Cerebellar cortex (tissue), 1 donor: Measurements from ENCODE around the gene IGSF23.
A peak's percentile ranks its signal among the peaks of the same experiment; 100 is the strongest.
"Not testable (repeated sequence)": the region's sequence is repeated elsewhere in the genome, so short reads cannot be mapped to it uniquely, and the experiment has no call there.

ENCODE experiments used
- DNase-seq: peaks from one replicate; pipeline ENCODE4 v3.0.0-alpha.2; 2015; ENCODE audit warnings: low spot score

Gene IGSF23

DNA sequence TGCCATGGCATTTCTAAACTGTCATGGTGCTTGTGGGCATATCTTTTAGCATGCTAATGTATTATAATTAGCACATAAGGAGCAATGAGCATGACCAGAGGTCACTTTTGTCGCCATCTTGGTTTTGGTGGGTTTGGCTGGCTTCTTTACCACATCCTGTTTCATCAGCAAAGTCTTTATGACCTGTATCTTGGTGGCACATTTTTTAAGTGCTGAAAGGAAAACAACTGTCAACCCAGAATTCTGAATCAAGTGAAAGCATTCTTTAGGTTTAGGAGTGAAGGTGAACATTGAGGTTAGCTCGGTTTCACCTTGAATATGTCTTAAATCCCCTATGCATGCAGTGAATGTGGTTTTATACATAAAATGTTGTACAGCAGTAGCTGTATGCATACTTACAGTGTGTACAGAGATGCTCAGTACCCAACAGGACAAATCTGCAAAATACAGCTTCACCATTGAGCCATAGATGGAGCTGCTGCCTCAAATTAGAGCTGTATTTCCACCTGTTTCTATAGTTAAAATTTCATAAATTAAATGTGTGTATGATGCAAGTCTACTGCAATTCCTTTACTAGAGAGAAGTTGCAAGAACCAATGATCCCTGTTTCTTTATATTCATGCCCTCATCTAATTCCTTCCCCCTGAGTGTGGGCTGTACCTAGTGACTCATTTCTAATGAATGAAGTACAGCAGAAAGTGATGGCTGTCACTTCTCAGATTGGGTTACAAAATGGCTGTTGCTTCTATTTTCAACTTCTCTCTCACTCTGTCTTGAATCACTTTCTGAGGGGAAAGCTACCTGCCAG lies 25.2 kb upstream of the IGSF23 start:
- DNase-seq: no peak

DNA sequence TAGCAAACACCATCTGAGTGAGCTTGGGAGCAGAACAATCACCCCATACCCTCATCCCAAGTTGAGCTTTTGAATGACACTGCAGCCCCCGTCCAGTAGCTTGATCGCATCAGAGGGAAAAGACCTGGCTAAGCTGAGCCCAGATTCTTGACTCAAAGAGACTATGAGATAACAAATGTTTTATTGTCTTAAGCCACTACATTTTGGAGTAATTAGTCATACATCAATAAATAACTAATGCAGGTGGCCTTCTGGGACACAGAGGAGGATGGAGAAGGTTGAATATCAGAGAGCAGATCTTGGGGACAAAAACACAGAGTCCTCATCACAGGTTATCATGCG lies 24.6 kb upstream of the IGSF23 start:
- no peak for DNase-seq

DNA sequence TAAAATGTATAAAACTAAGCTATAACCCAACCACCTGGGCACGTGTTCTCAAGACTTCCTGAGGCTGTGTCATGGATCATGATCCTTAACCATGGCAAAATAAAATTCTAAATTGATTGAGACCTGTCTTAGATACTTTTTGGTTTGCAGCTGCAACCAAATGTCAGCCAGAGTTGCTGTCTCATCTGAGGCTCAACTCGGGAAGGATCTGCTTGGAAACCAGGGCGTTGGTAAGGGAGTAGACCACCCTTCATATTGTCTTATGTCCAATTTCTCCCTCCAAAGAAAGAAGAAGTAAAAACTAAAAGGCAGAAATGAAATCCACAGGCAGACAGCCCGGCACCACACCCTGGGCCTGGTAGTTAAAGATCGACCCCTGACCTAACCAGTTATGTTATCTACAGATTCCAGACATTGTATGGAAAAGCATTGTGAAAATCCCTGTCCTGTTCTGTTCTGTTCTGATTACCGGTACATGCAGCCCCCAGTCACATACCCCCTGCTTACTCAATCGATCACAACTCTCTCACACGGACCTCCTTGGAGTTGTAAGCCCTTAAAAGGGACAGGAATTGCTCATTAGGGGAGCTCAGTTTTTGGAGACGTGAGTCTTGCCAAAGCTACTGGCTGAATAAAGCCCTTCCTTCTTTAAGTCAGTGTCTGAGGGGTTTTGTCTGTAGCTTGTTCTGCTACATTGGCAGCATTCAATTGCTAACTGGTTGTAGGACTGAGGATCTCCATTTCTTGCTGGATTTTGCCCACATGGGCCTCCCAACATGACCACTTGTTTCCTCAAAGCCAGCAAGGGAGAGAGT lies 22.9 kb upstream of the IGSF23 start:
- DNase-seq: no peak

DNA sequence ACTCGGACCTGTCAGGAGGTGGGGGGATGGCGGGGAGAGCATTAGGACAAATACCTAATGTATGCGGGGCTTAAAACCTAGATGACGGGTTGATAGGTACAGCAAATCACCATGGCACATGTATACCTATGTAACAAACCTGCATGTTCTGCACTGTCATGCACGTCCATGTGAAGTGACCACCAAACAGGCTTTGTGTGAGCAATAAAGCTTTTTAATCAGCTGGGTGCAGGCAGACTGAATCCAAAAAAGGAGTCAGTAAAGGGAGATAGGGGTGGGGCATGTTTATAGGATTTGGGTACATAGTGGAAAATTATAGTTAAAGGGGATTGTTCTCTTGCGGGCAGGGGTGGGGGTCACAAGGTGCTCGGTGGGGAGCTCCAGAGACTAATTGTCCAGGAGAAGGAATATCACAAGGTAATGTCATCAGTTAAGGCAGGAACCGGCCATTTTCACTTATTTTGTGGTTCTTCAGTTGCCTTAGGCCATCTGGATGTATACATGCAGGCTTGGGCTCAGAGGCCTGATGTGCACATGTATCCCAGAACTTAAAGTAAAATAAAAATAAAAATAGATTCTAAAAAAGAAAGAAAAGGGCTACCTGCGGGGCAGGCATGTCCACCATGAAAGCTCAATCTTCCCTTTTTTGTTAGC lies 21.9 kb upstream of the IGSF23 start:
- DNase-seq: not testable (repeated sequence)

DNA sequence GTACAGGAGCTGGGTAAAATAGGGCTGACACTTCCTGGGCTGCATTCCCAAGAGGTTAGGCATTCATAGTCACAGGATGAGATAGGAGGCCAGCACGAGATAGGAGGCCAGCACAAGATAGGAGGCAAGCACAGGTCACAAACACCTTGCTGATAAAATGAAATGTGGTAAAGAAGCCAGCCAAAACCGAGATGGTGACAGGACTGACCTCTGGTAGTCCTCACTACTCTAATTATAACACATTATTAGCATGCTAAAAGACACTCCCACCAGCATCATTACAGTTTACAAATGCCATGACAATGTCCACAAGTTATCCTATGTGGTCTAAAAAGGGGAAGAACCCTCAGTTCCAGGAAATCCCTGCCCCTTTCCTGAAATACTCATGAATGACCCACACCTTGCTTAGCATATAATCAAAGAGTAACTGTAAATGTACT lies 20.9 kb upstream of the IGSF23 start:
- no peak for DNase-seq

DNA sequence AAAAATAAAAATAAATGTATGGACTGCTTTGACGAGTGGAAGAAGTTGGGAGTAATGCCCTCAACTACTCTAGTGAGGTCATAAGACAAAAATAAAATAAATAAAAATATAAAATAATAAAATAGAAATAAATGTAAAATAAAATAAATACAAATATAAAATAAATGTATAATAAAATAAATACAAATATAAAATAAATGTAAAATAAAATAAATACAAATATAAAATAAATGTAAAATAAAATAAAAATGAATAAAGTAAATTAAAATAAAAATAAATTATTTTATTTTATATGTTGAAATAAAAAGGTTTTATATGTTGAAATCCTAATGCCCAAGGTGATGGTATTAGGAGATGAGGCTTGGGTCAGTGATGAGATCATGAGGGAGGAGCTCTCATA lies 20.1 kb upstream of the IGSF23 start:
- no peak for DNase-seq

DNA sequence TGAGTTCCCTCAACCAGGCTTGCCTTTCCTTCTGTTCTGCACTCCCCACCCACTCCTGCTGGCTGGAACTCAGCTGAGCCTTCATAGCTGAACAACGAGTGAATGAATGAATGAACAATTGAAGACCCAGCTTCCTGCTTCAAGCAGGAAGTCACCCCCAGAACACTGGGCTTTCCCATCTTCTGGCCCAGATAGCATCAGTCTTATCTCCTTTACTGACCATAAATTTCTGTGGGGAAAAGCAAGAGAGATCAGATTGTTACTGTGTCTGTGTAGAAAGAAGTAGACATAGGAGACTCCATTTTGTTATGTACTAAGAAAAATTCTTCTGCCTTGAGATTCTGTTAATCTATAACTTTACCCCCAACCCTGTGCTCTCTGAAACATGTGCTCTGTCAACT lies 19.5 kb upstream of the IGSF23 start:
- not testable (repeated sequence) for DNase-seq

DNA sequence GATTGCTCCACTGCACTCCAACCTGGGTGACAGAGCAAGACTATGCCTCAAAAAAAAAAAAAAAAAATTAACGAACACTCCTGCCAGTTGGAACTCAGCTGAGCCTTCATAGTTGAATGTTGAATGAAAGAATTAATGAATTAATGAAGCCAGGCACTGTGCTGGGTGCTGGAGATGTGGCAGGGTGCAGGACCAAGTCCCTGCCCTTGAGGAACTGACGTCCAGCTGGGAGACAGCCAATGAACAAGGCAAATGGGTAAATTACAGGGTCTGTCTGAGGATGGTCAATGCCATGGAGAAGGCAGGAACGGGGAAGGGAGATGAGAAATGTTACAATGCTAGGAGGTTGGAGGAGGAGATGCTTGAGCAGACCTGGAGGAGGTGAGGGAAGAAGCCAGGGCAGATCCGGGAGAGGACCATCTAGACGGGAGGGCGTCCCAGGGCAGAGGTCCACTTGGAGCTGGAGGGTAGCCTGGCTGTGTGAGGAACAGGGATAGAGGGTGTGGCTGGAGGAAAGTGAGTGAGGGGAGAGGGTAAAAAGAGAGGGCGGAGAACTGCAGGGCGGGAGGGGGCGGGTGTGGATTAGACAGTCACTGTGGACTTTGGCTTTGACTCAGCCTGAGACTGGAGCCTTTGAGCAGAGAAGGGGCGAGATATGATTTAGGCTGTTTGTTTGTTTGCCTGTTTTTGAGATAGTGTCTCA lies 16.8 kb upstream of the IGSF23 start:
- DNase-seq: no peak

DNA sequence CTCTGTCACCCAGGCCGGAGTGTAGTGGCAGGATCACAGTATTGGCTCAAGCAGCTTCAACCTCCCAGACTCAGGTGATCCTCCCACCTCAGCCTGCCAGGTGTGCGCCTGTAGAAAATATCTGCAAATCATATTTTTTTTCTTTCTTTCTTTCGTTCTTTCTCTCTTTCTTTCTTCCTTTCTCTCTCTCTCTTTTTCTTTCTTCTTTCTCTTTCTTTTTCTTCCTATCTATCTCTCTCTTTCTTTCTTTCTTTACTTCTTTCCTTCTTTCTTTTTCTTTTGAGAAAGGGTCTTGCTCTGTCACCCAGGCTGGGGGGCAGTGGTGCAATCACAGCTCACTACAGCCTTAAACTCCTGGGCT lies 16.3 kb upstream of the IGSF23 start:
- no peak for DNase-seq

DNA sequence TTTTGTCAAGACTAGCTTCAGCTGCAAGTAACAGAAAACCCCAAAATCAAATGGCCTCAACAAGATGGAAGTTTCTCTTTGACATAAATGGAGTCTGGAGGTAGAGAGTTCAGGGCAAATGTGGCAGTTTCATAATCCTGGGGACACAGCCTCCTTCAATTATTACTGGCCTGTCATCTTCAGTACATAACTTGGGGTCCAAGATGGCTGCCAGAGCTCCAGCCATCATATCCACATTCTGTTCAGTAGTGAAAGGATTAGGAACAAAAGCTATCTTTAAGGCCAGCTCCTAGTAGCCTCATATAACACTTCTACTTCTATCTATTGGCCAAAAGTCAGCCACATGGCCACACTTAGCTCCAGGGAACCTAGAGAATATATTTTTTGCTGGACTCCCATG lies 15.0 kb upstream of the IGSF23 start:
- DNase-seq: no peak

DNA sequence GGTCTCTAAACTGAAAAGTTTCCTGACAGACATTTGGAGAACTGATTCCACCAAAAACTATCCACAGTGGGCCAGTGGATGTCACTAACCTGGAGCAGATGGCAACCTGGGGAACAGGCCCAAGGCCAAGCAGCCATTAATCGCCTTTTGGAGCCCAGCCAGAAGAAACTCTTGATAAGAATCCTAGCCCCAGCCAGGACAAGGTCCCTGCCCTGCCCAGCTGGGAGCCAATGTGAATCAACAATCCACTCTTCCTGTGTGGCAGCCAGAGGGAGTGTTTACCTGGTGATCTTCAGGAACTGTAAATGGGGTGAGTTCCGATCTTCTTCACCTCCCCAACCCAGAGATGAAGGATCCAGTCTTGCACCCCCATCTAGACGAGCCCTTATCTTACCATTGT lies 14.5 kb upstream of the IGSF23 start:
- no peak for DNase-seq

DNA sequence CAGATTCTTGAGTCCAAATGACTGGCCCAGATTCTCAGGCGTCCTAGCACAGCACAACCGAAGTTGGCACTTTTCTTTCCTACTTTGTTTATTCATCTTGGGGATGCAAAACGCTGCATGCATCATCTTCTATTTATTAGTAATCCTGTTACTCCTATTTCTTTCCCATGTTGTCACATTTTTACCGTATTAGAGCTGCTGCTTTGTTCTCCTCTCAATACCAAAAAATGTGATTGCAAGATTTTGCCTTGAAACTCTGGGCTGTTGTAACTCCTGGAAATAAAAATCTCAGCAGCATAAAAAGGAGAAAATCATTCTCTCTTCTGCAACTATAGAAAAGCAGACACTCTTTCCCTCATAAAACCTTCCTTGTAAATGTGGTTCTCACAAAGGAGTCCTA lies 12.9 kb upstream of the IGSF23 start:
- no peak for DNase-seq

DNA sequence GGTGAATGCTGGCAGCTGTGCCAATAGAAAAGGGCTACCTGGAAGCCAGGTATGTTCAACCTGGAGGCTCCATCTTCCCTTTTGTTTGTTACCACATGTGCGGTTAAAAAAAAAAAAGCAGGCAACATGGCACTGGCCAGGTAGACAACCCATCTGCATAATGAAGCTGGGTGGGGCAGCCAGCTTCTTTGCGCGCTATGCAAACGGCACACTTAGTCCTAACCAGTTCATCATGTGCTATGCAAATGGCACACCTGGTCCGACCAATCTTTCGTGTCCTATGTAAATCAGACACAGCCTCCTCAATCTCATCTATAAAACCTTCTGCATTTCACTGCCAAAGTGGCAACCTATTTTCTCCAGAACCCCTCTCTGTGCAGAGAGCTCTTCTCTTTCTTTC lies 11.3 kb upstream of the IGSF23 start:
- DNase-seq: no peak

DNA sequence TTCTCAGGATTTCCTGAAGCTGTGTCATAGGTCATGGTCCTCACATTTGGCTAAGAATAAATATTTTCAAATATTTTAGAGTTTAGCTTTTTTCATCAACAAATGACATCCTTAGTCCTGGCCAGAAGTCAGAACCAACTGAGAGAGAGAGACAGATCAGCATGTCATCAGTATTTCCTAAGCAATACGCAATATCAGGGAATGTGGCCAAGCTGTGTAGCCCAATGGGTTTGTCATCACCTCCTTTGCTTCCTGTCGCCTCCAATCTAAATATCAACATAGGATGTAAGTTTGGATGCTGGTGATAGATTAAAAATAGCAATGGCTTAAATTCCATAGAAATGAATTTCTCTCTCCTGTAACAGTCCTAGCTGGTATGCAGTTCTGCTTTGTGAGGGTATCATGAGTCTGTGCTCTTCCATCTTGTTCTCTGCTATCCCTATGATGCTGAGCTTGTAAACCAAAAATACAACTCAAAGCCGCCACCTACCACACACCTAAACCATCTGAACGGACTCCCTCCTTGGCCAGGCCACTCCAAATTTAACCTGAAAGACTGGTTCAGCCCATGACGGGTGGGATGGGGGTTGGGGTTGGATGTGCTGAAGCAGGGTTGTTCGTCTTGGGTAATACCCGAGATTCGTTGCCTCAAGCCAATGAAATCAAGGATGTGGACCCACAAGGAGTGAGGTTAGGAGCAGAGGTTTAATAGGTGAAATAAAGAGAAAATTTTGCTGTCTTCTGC lies 10.0 kb upstream of the IGSF23 start:
- DNase-seq: no peak

DNA sequence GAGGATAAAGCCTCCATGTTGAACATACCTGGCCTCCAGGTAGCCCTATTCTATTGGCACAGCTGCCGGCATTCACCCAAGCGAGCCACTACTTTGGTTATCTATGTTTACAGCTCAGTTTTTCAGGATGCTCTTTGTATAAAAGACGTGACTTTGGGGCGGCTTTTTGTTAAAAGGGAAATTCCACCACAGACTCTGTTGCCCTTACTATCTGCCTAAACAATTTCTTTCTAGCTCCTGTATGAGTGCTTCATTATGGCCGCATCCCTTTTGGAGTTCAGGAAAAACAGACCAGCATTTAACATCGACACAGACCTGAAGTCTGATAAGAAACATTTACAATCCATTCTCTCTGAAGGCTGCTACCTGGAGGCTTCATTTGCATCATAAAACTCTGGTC lies 9.1 kb upstream of the IGSF23 start:
- DNase-seq: no peak

DNA sequence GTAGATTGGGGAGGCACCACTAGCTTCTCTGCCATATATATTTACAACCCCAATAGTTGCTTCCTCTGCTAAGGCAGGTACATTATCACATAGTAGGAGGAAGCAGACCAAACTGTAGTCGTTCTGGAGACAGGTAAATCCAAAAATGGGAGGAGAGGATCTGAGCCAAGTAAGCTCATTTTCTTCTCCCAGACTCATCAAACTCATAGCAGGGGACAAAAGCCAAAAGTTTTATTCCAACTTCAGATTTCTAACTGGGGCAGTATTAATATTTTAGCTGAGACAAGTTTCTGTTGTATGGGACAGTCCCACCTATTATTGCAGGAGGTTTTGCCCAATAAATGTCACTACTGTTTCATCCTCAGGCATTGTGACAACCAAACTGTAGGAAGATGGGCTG lies 7.8 kb upstream of the IGSF23 start:
- DNase-seq: no peak

DNA sequence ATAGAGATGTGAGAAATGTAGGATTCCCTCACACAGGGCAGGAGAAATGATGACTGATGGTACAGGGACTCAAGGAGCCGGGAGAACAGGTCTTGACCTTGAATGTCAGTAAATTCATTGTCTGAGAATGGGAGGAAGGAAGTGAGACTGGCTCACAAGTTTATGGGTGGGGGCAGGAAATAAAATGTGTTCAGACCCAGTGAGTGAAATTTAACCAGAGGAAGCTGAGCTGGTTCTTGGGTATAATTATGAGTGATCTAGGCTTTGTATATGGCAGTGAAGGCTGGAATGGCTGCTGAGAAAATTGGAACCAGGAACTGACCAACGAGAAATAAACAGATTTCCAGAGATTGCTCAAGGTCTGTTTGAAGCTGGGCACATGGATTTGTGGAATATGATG lies 6.3 kb upstream of the IGSF23 start:
- no peak for DNase-seq

DNA sequence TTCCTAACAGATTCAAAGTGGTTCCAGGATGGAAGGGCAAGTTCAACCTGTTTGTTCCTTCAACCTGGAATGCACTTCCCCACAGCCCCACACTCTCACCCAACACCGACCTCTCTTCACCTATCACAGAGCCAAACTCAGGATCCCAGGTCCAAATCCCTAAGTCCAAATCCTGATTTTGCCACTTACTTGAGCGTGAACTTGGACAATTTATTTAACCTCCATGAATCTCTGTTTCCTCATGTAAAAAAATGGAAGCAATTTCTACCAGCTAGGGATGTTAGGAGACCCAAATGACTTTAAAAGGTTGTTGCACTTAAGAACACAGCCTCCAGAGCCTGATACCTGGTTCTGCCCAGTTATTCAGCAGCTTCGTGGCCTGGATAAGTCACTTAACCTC lies 5.4 kb upstream of the IGSF23 start:
- DNase-seq: no peak

DNA sequence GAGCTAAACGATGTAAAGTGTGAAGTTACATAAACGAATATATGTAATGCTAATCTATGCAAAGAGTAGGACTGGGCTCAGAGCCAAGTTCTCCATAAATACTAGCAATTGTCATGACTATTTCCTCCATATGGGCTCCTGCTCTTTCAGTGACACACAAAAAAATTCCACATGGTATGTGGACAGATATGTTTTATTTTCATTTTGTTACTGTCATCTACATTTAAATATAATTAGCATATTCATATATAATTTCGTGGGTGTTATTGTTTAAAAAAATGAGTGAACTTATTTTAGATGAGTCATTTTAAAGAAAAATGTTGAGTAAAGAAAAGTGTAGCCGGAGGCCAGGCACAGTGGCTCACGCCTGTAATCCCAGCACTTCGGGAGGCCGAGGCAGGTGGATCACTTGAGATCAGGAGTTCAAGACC lies 5.0 kb upstream of the IGSF23 start:
- DNase-seq: no peak

DNA sequence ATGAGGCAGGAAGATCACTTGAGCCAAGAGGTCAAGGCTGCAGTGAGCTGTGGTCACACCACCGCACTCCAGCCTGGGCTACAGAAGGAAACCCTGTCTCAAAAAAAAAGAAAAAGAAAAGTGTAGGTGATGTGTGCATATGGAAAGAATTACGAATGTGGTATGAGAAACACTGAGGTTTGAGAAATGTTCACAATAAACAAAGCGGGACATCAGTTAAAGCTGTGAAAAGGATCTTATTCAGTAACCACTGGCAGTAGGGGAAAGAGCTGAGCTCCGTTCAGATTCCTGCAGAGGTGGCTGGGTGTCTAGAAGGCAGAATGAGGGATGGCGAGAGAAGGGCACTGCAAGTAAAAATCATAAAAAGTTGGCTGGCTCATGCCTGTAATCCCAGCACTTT lies 4.1 kb upstream of the IGSF23 start:
- no peak for DNase-seq

DNA sequence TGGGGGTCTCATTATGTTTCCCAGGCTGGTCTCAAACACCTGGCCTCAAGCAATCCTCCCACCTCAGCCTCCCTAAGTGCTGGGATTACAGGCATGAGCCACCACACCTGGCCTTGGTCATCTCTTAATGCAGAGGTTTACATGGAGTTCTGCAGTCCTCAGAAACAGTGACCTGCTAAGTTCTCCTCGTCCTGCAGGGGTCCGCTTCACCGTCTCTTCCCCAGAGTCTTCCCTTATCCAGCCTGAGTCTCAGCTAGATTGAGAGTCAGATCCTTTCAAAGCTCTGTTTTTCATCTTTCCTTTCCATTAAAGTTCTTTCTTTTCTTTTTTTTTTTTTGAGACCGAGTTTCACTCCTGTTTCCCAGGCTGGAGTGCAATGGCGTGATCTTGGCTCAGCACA lies 2.9 kb upstream of the IGSF23 start:
- peak; percentile 38 for DNase-seq

DNA sequence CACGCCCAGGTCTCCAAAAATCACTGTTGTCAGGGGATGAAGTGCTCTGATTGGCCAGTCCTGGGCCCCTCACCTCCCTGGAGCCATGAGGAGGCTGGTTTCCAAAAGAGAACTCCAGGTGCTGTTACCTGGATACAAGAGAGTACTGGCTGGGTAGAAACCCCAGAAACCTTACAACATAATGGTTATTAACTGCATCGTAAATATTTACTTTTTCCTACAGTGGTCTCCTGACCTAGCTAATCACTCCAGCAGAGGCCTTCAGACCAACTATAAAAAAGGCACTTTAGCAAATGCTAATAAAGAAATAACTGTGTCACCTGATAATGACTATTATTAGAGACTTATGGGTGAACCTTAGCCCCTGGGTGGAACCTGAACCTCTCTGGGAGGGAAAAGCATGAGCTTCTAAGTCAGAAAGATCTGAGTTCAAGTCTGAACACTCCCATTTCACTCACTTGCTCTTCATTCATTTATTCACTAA lies 1.5 kb upstream of the IGSF23 start:
- DNase-seq: no peak
